ENCODE measurements around the gene GDF7.

GDF7 gene

GRCh38 chr2:20665243-20666004 is 1.5 kb upstream of the GDF7 start:
- no peak for DNase-seq (ENCODE audit: low read depth)
- peak overlapping the region; percentile 38; the same call in 1 of the 2 replicates for H3K4me3 ChIP-seq (ENCODE audit: low read depth, low read length)
- no peak for TF ChIP-seq CTCF (IDR thresholded peaks at IDR 0.05; ENCODE audit: low read depth, low read length, missing control alignments)

DNA sequence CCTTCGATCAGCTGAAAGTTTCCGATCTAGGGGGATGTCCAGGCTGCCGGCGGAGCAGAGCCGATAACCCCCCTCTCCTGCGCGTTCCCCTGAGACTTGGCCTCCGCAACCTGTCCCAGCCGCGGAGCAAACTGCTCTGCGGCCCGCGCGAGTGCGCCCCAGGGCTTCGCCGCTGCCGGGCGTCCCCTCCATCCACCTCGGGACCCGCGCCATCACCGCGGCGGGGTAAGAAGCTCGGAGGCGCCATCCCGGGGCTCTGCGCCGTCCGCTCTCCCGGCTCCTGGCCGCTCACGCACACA is 990 bp upstream of the GDF7 start:
- no peak for TF ChIP-seq CTCF (IDR thresholded peaks at IDR 0.05; ENCODE audit: low read depth, low read length, missing control alignments)
- peak overlapping the region; percentile 38 for H3K4me3 ChIP-seq (ENCODE audit: low read depth, low read length)
- no peak for DNase-seq (ENCODE audit: low read depth)

- H3K4me3 ChIP-seq (ENCODE audit: low read depth, low read length): peak overlapping the region; percentile 33; the same call in 1 of the 2 replicates
- TF ChIP-seq CTCF (IDR thresholded peaks at IDR 0.05; ENCODE audit: low read depth, low read length, missing control alignments): no peak
- no peak for DNase-seq (ENCODE audit: low read depth)
Observed at GRCh38 chr2:20667151-20667530, 197 bp downstream of the GDF7 start.

DNA sequence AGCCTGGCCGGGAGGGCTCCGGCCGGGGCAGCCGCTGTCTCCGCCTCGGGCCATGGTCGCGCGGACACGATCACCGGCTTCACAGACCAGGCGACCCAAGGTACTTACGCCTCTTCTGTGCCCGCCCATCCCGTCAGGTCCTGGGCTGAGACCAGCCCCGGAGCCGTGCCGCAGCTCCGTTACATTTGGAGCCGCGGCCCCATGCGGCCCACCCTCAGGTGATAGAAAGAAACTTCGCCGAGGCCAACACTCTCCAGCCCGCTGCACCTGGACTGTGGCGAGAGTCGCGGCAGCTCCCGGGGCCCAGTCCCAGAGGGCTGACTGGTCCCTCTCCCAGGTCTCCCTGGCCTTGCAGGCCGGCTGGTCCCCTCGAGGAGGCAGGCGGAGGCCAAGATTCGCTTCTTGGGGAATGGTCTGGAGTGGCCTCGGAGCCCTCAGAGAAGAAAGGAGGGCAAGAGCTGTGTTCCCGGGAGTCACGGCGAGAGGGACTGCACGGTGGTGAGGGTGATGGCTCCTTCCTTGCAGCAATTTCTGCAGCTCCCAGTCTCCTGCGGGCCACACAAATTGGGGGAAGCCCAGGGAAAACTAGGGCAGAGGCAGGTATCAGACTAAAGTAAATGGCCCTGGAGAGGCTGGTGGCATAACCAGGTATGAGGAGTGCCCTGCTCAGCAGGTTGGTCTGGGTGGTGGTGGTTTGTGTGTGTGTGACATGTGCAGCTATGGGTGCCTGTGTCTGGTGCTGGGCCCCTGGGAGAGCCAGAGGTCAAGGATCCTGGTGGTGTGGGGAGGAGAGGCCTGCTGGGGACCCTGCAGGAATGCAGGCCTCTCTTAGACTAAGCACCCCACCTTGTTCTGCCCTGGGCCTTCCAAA is 822 bp downstream of the GDF7 start:
- no peak for TF ChIP-seq CTCF (IDR thresholded peaks at IDR 0.05; ENCODE audit: low read depth, low read length, missing control alignments)
- H3K4me3 ChIP-seq (ENCODE audit: low read depth, low read length): peak overlapping the region; percentile 33
- no peak for DNase-seq (ENCODE audit: low read depth)

GRCh38 chr2:20668451-20668850 is 1.5 kb downstream of the GDF7 start:
- no peak overlapping the region for H3K4me3 ChIP-seq (ENCODE audit: low read depth, low read length)
- DNase-seq (ENCODE audit: low read depth): no peak
- TF ChIP-seq CTCF (IDR thresholded peaks at IDR 0.05; ENCODE audit: low read depth, low read length, missing control alignments): no peak

DNA sequence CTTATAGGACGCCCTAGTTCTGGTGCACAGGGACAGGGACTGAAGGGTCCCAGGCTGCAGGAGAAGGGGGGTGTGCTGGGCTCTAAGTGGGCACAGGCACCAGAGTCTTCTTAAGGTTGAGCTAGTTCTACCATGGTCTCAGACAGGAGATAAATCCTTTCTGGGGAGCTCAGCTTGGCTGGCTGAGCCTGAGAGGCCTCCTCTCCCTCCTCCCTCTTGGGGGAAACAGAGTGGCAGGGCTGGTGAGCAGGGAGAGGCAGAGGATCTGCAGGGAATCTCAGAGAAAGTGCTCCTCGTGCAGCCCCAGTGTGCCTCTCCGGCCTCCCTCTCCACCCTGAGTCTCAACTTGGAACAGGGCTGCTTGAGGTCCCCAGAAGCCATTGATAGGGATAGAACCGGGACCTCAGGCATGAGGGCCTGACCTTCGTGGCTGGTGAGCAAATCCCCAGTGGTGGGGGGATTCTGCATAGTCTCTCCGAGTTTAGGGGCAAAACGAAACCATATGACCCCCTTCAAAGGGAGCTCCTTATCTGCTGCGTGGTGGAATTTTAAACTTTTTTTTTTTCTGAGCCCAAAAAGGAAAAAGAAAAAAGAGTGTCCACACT is 2.0 kb downstream of the GDF7 start:
- H3K4me3 ChIP-seq (ENCODE audit: low read depth, low read length): no peak overlapping the region
- no peak for DNase-seq (ENCODE audit: low read depth)
- no peak for TF ChIP-seq CTCF (IDR thresholded peaks at IDR 0.05; ENCODE audit: low read depth, low read length, missing control alignments)

Measured in GM12864 (cell line).